HG02870 (cell line): ENCODE data around the gene TBK1.

ENCODE experiments used
- ATAC-seq: cut with Tn5 transposase; IDR thresholded peaks from one replicate; pipeline ENCODE4 v1.9.1; 2021; ENCODE audit warnings: mild to moderate bottlenecking, moderate library complexity; ENCODE audit not compliant: unreplicated experiment

Gene TBK1

DNA sequence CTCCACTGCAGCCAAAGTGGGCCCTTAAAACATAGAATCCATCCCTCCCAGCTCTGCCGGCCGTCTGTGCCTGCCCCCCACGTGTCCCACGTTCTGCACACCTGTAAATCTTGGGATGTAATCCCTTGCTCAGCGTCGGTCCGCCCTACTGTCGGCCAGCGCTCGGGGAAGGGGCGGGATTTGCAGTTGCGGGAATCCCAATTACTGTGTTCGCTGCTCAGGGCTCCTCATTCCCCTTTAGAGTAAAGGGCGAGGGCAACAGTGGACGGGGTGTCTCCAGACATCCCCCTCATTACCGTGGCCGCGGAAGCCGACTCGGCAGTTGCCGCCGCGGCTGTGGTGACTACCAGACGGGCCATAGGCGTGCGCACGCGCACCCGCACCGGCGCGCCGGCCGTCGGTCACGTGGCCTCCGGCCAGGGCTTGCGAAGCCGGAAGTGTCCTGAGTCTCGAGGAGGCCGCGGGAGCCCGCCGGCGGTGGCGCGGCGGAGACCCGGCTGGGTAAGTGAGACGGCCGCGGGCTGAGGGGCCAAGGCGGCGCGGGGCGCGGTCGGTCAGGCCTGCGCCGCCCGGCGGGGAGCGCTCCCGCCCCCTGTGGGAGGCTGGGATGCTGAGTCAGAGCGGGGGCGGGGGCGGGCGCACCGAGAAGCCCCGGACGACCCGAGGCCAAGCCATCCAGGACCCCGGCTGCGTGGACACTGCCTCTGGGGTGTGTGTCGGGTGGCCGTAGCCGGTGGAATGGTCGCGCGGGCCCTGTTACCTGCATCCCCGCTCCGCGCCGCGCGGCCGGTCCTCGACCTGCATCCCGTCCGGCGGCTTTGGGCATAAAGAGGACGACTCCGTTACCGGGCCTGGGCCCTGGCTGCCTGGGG lies at the start of gene TBK1:
Gene TBK1 (plus strand): TSS at position 434 of the 872 bp plus-strand sequence. CDS start 3,751 bp downstream, outside the sequence.
- ATAC-seq, result peak; percentile 72

DNA sequence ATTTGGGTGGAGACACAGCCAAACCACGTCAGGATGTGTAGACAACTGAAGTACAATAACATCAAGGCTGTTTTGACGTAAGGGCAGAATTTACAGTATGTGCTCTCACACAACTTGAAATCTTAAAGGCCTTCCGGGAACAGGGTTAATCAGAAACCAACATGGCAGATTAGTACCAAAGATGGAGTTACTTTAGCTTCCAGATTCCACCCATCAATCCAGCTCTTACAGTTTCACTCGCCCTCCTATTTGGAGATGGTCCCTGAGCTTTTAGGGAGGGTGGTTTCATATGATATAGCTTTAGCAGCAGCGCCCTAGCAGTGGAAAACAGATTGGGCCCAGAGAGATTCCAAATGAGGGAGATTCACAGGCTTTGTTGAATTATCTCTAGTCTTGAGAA lies 49.7 kb upstream of the TBK1 start:
- no peak for ATAC-seq

DNA sequence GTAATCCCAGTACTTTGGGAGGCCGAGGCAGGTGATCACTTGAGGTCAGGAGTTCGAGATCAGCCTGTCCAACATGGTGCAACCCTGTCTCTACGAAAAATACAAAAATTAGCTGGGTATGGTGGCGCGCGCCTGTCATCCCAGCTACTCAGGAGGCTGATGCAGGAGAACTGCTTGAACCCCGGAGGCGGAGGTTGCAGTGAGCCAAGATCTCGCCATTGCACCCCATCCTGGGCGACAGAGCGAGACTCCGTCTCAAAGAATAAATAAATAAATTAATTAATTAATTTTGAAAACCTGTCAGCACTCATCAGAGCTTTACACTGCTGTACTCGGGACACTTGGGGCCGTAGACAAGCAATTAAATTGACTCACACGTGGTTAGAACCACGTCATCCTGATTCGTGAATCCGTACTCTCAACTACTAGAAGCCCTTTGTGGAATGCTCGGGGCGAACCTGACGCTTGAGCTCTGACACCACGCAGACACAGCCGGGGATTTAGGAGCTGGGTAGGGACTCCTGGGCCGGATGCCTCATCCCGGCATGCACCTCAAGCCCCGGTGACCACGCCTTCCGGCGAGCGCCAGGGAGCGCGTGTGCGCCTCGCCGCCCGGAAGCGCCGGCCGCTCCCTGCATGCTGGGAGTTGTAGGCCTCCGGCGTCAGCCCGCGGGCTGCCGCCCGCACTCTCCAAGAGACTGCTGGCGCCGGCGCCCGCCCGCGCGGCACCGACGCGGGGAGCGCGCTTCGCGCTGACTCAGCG lies 48.0 kb upstream of the TBK1 start, which contains the start of gene XPOT:
Gene XPOT (plus strand): TSS at position 686 of the 763 bp plus-strand sequence. CDS start 5,644 bp downstream, outside the sequence.
- ATAC-seq, result peak; percentile 95

DNA sequence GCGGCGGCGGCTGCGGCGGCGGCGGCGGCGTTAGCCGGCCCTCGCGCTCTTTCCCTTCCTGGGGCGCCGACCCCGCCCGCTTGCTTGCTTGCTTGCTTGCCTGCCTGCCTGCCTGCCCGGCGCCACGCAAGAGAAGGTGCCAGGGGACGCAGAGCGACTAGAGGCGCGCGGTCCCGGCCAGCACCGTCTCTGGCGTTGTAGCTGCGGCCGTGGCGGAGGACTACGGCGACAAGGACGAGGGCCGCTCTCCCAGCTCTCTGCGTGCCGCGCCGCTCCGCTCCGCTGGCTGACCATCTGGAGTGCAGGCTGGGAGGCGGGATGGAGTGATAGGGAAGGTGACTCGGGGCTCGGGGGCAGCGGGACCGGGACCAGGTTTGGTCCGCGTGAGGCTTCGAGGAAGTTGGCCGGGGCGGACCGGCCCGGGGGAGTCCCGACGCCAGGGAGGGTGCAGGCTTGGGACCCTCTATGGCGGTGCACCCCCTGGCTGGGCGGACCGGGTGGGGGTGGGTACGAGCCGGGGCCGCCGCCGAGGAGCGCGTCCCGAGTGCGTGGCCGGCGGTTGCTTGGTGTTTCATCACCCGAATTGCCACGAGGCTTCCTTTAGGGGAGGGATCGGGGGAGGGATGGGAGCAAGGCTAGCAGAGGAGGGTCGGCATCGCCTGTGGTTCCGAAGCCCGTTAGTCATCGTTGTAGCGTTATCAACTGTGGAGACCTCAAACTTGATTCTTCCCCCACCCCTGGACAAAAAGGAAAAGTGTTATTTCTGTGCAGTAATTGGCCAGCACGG lies 47.3 kb upstream of the TBK1 start:
- peak; percentile 42 for ATAC-seq

DNA sequence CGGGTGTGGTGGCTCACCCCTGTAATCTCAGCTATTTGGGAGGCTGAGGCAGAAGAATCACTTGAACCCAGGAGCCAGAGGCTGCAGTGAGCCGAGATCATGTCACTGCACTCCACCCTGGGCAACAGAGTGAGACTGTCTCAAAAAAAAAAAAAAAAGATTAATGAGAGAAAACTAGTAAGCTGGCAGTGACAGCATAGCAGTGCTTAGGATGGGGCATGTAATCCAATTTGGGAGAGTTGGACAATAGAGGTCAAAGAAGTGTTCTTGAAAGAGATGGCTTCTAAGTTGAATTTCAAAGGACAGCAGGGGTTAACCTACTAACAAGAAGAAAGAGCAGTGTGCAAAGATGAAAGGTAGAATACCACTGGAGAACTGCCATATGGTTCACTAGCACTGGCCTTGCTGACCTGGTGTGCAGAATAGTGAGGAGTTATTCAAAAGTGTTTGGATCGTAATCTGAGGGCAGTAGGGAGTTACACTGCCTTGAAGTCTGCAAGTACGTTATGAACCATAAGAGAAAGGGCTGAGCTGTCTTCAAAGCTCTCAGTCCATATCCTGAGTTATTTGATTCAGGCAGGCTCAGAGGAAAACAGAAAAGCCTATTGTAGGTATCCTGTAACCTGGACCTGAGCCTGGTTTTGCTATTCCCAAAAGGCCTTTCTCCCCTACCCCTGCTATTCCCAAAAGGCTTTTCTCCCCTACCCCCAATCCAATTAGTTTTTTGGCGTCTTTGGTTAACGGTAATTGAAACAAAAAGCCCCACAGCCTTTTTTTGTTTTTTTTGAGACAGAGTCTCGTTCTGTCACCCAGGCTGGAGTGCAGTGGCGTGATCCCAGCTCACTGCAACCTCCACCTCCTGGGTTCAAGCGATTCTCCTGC lies 44.3 kb upstream of the TBK1 start:
- no peak for ATAC-seq

DNA sequence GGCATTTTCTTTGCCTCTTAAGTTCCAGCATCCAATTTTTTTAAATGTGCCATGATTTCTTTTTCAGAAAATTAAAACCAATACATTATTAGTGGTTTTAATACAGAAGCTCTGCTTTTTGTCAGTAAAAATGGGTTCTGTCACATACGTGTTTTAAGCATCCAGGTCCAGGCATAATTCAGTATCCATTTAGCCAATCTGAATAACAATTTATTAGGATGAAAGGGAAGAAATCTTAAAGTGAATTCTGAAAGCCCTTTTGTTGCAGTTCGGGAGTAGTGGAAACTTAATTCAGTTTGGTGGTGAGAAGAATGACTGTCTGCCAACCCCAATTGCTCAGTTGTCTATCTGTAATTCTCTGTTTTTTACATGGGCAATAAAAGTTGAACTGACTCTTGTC lies 40.5 kb upstream of the TBK1 start:
- no peak for ATAC-seq

DNA sequence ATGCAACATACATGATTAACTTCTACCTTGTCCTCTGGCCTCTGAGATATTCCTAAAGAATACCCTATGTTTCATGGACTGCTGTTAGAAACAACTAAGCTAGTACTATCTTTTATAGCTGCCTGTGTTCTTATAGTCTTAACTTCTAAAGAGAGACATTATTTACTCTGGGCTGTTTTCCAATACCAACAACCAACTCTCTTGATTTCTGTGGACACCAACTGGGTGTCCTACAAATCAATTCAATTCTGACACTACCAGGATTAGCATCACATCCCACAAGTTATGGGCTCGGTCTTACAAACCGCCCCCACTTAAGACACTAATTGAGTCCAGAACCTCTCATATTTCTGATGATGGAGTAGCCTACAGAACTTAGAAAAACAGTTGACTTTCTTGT lies 39.5 kb upstream of the TBK1 start:
- ATAC-seq, result no peak

DNA sequence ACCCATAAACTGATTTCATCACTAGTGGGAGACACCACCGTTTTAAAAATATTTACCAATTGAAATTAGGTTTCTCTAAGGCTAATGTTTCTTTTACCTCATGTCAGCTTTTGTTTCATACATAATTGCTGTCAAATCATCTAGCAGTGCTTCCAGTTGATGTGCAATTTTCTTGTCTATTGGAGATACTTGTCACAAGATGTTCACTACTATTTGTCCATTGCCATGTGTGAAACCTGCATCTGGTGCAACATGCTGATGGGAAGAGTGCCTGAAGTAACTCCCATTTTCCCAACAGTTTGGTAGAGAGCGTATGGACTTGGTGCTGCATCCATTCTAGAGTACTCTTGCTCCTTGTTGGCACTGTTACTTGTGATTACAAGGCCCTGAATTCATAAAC lies 38.0 kb upstream of the TBK1 start:
- no peak for ATAC-seq

DNA sequence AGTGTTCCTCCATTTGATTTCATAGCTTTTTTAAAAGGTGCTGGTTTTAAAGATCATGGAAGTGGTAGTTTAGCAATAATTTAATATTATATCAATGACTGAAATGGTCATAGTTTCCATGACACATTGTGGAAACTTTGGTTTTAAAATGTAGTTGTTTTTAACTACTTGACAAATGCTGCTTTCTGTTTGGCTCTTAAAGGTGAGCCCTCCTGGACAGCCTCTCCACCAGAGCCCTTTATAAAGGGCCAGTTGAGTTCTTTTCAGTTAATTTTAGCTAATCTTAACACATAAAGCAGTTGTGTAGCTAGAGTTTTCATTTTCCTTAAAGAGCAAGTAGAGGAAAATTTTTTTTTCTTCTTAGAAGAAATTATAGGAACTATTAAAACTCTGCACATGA lies 33.7 kb upstream of the TBK1 start:
- ATAC-seq, result no peak

DNA sequence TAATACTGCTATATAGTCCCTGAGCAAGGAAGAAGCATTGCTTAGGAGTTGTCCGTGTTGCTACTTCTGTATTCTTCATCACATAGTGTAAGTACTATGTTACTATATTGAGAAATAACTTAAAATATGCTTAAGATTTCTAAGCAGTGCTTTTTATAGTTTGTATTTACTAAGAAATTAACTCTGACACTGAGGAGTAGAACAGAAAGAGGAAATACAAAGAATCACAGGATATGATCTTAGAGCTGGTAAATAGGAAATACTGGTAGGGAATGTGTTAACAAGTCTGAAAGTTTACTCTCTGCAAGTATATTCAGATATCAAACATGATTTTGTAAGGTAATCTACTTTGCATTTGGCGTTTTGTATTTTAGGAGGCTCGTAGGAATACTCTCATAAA lies 32.2 kb upstream of the TBK1 start:
- no peak for ATAC-seq

DNA sequence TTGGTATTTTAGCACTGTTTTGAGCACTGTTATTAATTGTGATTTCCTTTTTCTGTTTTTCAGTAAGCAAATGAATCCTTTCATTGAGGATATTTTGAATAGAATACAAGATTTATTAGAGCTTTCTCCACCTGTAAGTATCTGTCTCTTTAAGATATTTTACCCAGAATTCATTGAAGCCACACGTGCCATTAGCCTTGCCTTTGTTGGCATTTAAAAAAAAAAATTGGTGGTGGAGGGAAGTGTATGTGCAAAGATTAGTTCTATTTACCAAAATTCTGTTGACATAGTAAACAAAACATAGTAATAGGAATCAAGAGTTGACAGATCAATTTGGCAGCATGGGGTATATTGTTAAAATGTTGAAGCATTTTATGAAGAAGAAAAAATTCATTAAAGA lies 23.9 kb upstream of the TBK1 start:
- ATAC-seq, result no peak

DNA sequence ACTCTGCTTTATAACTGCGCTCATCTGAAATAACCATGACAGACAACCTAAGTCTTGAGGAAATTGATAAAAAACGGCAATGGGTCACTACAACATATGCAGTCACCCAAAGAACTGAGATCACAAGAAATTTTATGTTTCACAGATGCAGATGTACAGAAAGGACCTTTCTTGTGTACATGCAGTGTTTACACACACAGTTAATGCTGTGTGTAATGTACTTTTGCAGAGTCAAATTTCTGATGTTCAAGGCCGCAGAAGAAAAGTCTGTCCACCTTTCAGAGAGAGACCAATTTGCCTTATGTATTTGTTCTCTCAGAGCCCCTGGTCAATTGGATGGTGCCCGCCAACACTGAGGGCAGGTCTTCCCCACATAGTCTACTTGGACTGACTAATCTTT lies 23.0 kb upstream of the TBK1 start:
- ATAC-seq, result no peak

DNA sequence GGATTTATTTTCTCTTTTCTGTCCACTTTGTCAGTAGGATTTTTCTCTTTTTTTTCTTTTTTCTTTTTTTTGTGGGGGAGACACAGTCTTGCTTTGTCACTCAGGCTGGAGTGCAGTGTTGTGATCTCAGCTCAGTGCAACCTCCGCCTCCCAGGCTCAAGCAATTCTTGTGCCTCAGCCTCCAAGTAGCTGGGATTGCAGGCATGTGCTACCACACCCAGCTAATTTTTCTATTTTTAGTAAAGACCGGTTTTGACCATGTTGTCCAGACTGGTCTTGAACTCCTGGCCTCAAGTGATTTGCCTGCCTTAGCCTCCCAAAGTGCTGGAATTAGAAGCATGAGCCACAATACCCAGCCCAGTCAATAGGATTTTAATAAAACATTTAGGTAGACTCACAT lies 21.0 kb upstream of the TBK1 start:
- ATAC-seq, result no peak

DNA sequence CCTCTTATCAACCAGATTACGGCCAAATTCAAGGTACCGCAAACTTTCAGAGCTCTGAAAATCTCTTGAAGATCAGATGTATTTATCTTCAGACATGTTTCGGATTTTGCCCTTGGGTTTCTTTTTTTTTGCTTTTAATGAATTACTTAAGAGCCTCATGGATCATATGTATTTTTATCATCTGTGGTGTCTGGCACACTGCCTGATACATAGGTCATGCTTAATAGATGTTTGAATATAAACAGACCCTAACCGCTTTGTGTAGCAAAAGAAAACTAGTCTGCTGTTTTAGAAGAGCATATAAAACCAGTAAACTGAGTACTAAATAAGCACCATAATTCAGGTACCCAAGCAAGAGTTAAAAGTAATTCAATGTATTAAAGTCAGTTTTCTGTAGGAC lies 20.1 kb upstream of the TBK1 start:
- ATAC-seq, result no peak

DNA sequence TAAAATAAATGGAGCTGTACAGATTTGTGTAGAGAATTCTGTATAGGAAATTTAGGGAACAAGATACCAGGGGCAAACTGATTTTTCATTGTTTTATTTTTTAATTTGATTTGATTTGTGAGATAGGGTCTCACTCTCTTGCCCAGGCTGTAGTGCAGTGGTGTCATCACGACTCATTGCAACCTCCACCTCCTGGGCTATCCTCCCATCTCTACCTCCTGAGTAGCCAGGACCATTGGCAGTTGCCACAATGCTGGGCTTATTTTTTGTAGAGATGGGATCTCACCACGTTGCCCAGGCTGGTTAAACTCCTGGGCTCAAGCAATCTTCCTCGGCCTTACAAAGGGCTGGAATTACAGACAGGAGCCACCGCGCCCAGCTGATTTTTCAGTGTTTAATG lies 18.0 kb upstream of the TBK1 start:
- ATAC-seq, result no peak

DNA sequence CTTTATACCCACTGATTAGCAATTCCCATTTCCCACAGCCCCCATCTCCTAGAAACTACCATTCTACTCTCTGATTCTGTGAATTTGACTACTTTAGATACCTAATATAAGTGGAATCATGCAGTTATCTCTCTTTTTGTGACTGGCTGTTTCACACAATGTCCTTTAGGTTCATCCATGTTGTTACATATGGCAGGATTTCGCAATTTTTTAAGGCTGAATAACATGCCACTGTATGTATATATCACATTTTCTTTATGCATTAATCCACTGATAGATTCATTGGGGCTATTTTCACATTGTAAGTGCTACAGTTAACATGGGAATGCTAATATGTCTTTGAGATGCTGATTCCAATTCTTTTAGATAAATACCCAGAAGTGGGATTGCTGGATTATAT lies 11.8 kb upstream of the TBK1 start:
- ATAC-seq, result no peak

DNA sequence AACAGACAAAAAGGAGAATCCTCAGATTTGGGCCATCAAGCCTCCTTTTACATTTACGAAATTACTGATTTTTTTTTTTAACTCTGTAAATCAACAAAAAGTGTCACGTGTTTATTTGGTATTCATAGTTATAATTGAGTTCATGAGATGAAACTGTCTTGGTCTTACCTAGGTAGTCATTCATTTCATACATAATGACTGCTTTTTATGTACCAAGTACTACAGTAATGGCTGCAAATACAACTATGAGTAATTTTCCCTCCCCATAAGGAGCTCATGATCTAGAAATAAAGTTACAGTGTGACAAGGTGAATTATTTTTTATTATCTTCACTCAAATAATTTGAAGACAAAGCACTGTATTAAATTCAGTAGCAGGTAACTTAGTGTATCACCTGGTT lies 6.4 kb upstream of the TBK1 start:
- ATAC-seq, result no peak

DNA sequence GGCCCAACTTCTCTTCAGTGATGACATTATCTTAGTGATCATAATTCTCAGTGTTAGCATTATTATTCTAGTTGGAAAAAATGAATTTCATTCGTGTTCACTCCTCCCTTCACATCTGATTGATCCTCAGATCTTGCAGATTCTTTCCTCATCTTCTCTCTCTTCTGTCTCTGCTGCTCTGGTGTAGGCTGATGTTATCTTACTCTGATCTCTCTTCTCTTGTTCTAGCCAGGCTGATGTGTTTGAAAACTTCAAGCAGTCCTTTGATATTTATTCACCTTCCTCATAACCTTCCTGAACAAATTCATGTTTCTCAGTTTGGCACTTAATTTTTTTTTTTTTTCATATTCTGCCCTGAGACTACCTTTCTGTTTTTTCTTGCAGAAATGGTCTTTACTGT lies 5.6 kb upstream of the TBK1 start:
- no peak for ATAC-seq

DNA sequence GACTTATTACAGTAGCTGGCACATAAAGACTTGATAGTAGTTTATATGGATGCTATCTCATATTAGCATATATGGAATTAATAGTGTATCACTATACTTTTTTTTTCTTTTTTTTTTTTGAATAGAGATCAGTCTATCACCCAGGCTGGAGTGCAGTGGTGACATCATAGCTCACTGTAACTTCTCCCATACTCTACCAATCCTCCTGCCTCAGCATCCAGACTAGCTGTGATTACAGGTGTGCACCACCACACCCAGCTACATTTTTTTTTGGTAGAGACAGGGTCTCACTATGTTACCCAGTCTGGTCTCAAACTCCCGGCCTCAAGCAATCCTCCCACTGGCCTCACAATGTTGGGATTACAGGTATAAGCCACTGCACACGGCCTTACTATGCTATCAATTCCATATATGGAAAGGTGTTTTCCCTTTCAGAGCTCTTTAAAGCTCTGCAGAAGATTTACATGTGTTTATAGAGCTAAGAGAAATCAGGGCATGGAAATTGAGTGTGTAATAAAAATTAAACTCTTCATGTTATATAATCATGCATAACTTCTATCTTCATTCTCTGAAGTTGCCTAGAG lies 1.8 kb upstream of the TBK1 start:
- ATAC-seq, result no peak
